HepG2 (cell line): Measurements from ENCODE around the gene PCYT2. TPM values are rescaled to one million over a fixed set of nuclear protein-coding genes. Genes with fewer than 3 reads are reported as not detected.

Experiments used
- AKAP8 ChIP-seq: sonication (generic); formaldehyde crosslinking; IDR thresholded peaks from 2 replicates; pipeline ENCODE4 v1.5.1; 2020; ENCODE audit warnings: mild to moderate bottlenecking, missing genetic modification reagents
- ARID3A ChIP-seq: IDR thresholded peaks from 2 replicates; pipeline ENCODE4 v1.6.1; 2012; ENCODE audit warnings: low read depth, low read length, improper control_type of control experiment
- ARNT ChIP-seq: fragments of 450-650 bp; IDR thresholded peaks from 2 replicates; pipeline ENCODE4 v1.6.1; 2017
- BRD4 ChIP-seq: sonication (generic); formaldehyde crosslinking; IDR thresholded peaks from 2 replicates; pipeline ENCODE4 v1.4.0; 2020; ENCODE audit warnings: missing genetic modification reagents
- HES4 ChIP-seq: sonication (generic); formaldehyde crosslinking; IDR thresholded peaks from 2 replicates; pipeline ENCODE4 v1.9.0; 2021; ENCODE audit warnings: mild to moderate bottlenecking, missing genetic modification reagents, borderline replicate concordance
- NCOA5 ChIP-seq: sonication (generic); formaldehyde crosslinking; IDR thresholded peaks from 2 replicates; pipeline ENCODE4 v1.4.0; 2020; ENCODE audit warnings: missing genetic modification reagents
- NR1H2 ChIP-seq: sonication (generic); formaldehyde crosslinking; IDR thresholded peaks from 2 replicates; pipeline ENCODE4 v1.8.1; 2022; ENCODE audit warnings: low read depth, missing genetic modification reagents, borderline replicate concordance
- RNF219 ChIP-seq: sonication (generic); formaldehyde crosslinking; IDR thresholded peaks from 2 replicates; pipeline ENCODE4 v1.5.0; 2020; ENCODE audit warnings: mild to moderate bottlenecking, missing genetic modification reagents
- SALL1 ChIP-seq: sonication (generic); formaldehyde crosslinking; IDR thresholded peaks from 2 replicates; pipeline ENCODE4 v1.8.0; 2022; ENCODE audit warnings: mild to moderate bottlenecking, missing genetic modification reagents
- TCF7L2 ChIP-seq: IDR thresholded peaks from 2 replicates; pipeline ENCODE4 v1.6.1; 2011; ENCODE audit warnings: mild to moderate bottlenecking, low read depth, low read length, moderate library complexity
- THAP9 ChIP-seq: sonication (generic); formaldehyde crosslinking; IDR thresholded peaks from 2 replicates; pipeline ENCODE4; 2020; ENCODE audit warnings: missing genetic modification reagents, mild to moderate bottlenecking, borderline replicate concordance
- ZC3H13 ChIP-seq: sonication (generic); formaldehyde crosslinking; IDR thresholded peaks from 2 replicates; pipeline ENCODE4 v1.8.1; 2023; ENCODE audit warnings: mild to moderate bottlenecking, missing genetic modification reagents, moderate library complexity
- ZSCAN29 ChIP-seq: sonication (generic); formaldehyde crosslinking; conservative IDR thresholded peaks from 2 replicates; pipeline ENCODE4 v1.4.0; 2020; ENCODE audit warnings: mild to moderate bottlenecking, missing genetic modification reagents
- polyA plus RNA-seq, 8 experiments: library from polyadenylated mRNA; depleted of rRNA in 3 of 8; stranded (reverse) in 7 of 8; unstranded in 1 of 8; fragments of >200 nt; fragmentation: Illumina TruSeq in 4 of 8; extraction: Trizol in 4 of 8; gene quantifications; 2 replicates each; pipeline versions ENCODE4 v1.2.1 to v1.2.3, GENCODE V29; 2011 to 2016; ENCODE audit warnings: low read depth in 4 of 8, missing spikeins in 1 of 8, mixed read lengths in 1 of 8; ENCODE audit not compliant: insufficient read depth in 1 of 8
- total RNA-seq, 5 experiments: library from RNA; depleted of rRNA; stranded (reverse); fragments of >200 nt; fragmentation: Illumina TruSeq; extraction: Trizol; gene quantifications; 2 replicates each; pipeline ENCODE4 v1.2.3, GENCODE V29; 2016; ENCODE audit warnings: low read depth in 1 of 5
- TF ChIP-seq, protein P1 (sequence below): sonication (generic); formaldehyde crosslinking; IDR thresholded peaks from 2 replicates; pipeline ENCODE4 v1.5.1; 2020; ENCODE audit warnings: missing genetic modification reagents, mild to moderate bottlenecking, borderline replicate concordance
- TF ChIP-seq, protein P2 (sequence below): sonication (generic); formaldehyde crosslinking; IDR thresholded peaks from 2 replicates; pipeline ENCODE4 v1.5.0; 2020; ENCODE audit warnings: mild to moderate bottlenecking, missing genetic modification reagents
- TF ChIP-seq, protein P3 (sequence below): sonication (generic); formaldehyde crosslinking; IDR thresholded peaks from 2 replicates; pipeline ENCODE4 v1.4.0; 2020; ENCODE audit warnings: missing genetic modification reagents, mild to moderate bottlenecking, borderline replicate concordance

PCYT2 gene
- total and polyA plus RNA-seq, 2 of the 13 experiments (the other 11 are each of a cell fraction or from before 2014, with no cell fraction given): 147 to 297 TPM

GRCh38 chr17:81909231-81909630, 2.0 kb downstream of the PCYT2 start (continued):
- TF ChIP-seq ARID3A: no peak
- 0 out of 2 replicates have a peak, but pooled peaks have one; percentile 43 for TF ChIP-seq BRD4 (CRISPR knock-in tag)
- no peak for TF ChIP-seq ARNT
- no peak for TF ChIP-seq NCOA5 (CRISPR knock-in tag)
- TF ChIP-seq, protein P1, sequence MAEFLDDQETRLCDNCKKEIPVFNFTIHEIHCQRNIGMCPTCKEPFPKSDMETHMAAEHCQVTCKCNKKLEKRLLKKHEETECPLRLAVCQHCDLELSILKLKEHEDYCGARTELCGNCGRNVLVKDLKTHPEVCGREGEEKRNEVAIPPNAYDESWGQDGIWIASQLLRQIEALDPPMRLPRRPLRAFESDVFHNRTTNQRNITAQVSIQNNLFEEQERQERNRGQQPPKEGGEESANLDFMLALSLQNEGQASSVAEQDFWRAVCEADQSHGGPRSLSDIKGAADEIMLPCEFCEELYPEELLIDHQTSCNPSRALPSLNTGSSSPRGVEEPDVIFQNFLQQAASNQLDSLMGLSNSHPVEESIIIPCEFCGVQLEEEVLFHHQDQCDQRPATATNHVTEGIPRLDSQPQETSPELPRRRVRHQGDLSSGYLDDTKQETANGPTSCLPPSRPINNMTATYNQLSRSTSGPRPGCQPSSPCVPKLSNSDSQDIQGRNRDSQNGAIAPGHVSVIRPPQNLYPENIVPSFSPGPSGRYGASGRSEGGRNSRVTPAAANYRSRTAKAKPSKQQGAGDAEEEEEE (CRISPR knock-in tag): no peak
- TF ChIP-seq ZSCAN29 (CRISPR knock-in tag): no peak
- 0 out of 2 replicates have a peak, but pooled peaks have one; percentile 43 for TF ChIP-seq ZC3H13 (CRISPR knock-in tag)
- TF ChIP-seq SALL1 (CRISPR knock-in tag): peak; percentile 23; the same call in 1 of the 2 replicates
- TF ChIP-seq, protein P2, sequence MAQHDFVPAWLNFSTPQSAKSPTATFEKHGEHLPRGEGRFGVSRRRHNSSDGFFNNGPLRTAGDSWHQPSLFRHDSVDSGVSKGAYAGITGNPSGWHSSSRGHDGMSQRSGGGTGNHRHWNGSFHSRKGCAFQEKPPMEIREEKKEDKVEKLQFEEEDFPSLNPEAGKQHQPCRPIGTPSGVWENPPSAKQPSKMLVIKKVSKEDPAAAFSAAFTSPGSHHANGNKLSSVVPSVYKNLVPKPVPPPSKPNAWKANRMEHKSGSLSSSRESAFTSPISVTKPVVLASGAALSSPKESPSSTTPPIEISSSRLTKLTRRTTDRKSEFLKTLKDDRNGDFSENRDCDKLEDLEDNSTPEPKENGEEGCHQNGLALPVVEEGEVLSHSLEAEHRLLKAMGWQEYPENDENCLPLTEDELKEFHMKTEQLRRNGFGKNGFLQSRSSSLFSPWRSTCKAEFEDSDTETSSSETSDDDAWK (CRISPR knock-in tag): no peak
- no peak for TF ChIP-seq THAP9 (CRISPR knock-in tag)
- TF ChIP-seq, protein P3, sequence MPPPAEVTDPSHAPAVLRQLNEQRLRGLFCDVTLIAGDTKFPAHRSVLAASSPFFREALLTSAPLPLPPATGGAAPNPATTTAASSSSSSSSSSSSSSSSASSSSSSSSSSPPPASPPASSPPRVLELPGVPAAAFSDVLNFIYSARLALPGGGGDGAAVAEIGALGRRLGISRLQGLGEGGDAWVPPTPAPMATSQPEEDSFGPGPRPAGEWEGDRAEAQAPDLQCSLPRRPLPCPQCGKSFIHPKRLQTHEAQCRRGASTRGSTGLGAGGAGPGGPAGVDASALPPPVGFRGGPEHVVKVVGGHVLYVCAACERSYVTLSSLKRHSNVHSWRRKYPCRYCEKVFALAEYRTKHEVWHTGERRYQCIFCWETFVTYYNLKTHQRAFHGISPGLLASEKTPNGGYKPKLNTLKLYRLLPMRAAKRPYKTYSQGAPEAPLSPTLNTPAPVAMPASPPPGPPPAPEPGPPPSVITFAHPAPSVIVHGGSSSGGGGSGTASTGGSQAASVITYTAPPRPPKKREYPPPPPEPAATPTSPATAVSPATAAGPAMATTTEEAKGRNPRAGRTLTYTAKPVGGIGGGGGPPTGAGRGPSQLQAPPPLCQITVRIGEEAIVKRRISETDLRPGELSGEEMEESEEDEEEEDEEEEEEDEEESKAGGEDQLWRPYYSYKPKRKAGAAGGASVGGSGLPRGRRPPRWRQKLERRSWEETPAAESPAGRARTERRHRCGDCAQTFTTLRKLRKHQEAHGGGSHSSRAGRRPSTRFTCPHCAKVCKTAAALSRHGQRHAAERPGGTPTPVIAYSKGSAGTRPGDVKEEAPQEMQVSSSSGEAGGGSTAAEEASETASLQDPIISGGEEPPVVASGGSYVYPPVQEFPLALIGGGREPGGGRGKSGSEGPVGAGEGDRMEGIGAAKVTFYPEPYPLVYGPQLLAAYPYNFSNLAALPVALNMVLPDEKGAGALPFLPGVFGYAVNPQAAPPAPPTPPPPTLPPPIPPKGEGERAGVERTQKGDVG: no peak
- TF ChIP-seq RNF219: no peak
- TF ChIP-seq HES4 (CRISPR knock-in tag): 0 out of 2 replicates have a peak, but pooled peaks have one; percentile 30
- no peak for TF ChIP-seq NR1H2 (CRISPR knock-in tag)
- TF ChIP-seq TCF7L2: no peak
- 0 out of 2 replicates have a peak, but pooled peaks have one; percentile 30 for TF ChIP-seq AKAP8 (CRISPR knock-in tag)
